Upper lobe of left lung (tissue), 6 donors: ENCODE measurements around the gene BRAF. TPM values are rescaled to one million over a fixed set of nuclear protein-coding genes. Genes with fewer than 3 reads are reported as not detected.

Experiments used
- ATAC-seq, 2 donors: fragments of 200-7000 bp; cut with Tn5 transposase; one replicate each; pipeline ENCODE4 v1.9.1; 2022; ENCODE audit warnings: mild to moderate bottlenecking in 2 of 2, moderate library complexity in 2 of 2; ENCODE audit not compliant: low FRiP score in 2 of 2
- DNase-seq, 2 donors: peaks; one replicate each; pipeline ENCODE4 v3.0.0-alpha.2; 2019 to 2020
- H3K27ac ChIP-seq, 4 donors: fragments of 200-600 bp; sonication (generic); one replicate each; pipeline ENCODE4 v1.5.1; 2016 to 2019
- H3K27me3 ChIP-seq, 4 donors: fragments of 200-600 bp; sonication (generic); one replicate each; pipeline ENCODE4 v1.5.1; 2017 to 2019
- H3K36me3 ChIP-seq, 4 donors: fragments of 200-600 bp; sonication (generic); one replicate each; pipeline ENCODE4 v1.5.1; 2016 to 2019
- H3K4me1 ChIP-seq, 4 donors: fragments of 200-600 bp; sonication (generic); one replicate each; pipeline ENCODE4 v1.5.1; 2018 to 2019
- H3K4me3 ChIP-seq, 4 donors: fragments of 200-600 bp; sonication (generic); one replicate each; pipeline ENCODE4 v1.5.1; 2017 to 2019; ENCODE audit warnings: mild to moderate bottlenecking in 2 of 4, moderate library complexity in 1 of 4
- H3K9me3 ChIP-seq, 4 donors: fragments of 200-600 bp; sonication (generic); one replicate each; pipeline ENCODE4 v1.5.1; 2018 to 2019
- EP300 ChIP-seq, 4 donors: sonication (generic); formaldehyde crosslinking; IDR thresholded peaks; one replicate each; pipeline ENCODE4 v1.5.1; 2017; ENCODE audit warnings: antibody characterized with exemption in 4 of 4, control low read depth in 2 of 4
- POLR2A ChIP-seq, 4 donors: fragments of 450-650 bp; IDR thresholded peaks; one replicate each; pipeline ENCODE4 v1.5.1; 2016 to 2017; ENCODE audit warnings: antibody characterized with exemption in 4 of 4, mild to moderate bottlenecking in 2 of 4
- POLR2AphosphoS5 ChIP-seq, 2 donors: sonication (generic); formaldehyde crosslinking; IDR thresholded peaks; one replicate each; pipeline ENCODE4 v1.5.1; 2017; ENCODE audit warnings: antibody characterized with exemption in 2 of 2
- WGBS, 2 donors: methylation state at CpG; one replicate each; pipeline ENCODE4 v1.1.5; 2017 to 2018; 5-methylcytosine and 5-hydroxymethylcytosine counted together
- total RNA-seq, 6 donors: library from RNA; depleted of rRNA in 4 of 6; stranded (reverse); fragments of >200 nt in 4 of 6; gene quantifications; one replicate each; pipeline versions ENCODE4 v1.1.0 to v1.2.1, GENCODE V29; 2016 to 2021
- TF ChIP-seq, protein P1 (sequence below), 6 experiments: fragments of 450-650 bp in 4 of 6; fragments of 200-600 bp in 2 of 6; sonication (generic) in 2 of 6; IDR thresholded peaks; one replicate each; pipeline ENCODE4 v1.5.1; 2016 to 2019; ENCODE audit warnings: antibody characterized with exemption in 6 of 6
- donor health status: DM: no; HTN: no; CAD: no; lungs with moderate emphysema.
- donor health status: DM: no; HTN: yes; CAD: no; lungs with severe emphysema.

BRAF gene
- total RNA-seq, 6 donors from 2014 or later: 31.1 to 106 (median 46.0) TPM

GRCh38 chr7:140738280-140738679 is 186.4 kb downstream of the BRAF start:
- H3K9me3 ChIP-seq: no peaks in the 10 kb centered on the region
- H3K4me3 ChIP-seq: no peak overlapping the region
- H3K36me3 ChIP-seq: peaks cover 7 to 49% (median 22%) of the 10 kb centered on the region in 4 donors
- TF ChIP-seq EP300 (IDR thresholded peaks at IDR 0.05) (no peak), POLR2AphosphoS5 (IDR thresholded peaks at IDR 0.05) (no peak), POLR2A (IDR thresholded peaks at IDR 0.05) (no peak)
- TF ChIP-seq, protein P1, sequence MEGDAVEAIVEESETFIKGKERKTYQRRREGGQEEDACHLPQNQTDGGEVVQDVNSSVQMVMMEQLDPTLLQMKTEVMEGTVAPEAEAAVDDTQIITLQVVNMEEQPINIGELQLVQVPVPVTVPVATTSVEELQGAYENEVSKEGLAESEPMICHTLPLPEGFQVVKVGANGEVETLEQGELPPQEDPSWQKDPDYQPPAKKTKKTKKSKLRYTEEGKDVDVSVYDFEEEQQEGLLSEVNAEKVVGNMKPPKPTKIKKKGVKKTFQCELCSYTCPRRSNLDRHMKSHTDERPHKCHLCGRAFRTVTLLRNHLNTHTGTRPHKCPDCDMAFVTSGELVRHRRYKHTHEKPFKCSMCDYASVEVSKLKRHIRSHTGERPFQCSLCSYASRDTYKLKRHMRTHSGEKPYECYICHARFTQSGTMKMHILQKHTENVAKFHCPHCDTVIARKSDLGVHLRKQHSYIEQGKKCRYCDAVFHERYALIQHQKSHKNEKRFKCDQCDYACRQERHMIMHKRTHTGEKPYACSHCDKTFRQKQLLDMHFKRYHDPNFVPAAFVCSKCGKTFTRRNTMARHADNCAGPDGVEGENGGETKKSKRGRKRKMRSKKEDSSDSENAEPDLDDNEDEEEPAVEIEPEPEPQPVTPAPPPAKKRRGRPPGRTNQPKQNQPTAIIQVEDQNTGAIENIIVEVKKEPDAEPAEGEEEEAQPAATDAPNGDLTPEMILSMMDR (IDR thresholded peaks at IDR 0.05): no peak
- ATAC-seq (no peak), DNase-seq (no peak)
- no peak overlapping the region for H3K27ac ChIP-seq
- H3K27me3 ChIP-seq: no peaks in the 10 kb centered on the region
- no peaks in the 10 kb centered on the region for H3K4me1 ChIP-seq

DNA sequence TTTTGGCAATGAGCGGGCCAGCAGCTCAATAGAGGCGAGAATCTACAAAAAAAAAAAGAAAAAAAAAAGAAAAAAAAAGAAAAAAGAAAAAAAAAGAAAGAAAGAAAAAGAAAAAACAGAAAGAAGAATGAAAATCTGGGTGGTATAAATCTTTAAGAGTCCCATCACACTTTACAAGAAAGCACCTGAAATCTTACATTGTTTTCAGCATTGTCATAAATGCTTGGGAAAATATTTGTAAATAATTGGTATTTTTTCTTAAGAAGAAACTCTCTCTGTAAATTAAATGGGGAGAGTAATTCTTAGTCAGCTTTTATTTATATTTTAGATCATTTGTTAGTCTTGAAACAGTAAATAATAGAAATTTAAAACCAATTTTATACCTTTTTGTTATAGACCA is 190.0 kb downstream of the BRAF start:
- no peak overlapping the region for H3K27ac ChIP-seq
- TF ChIP-seq POLR2A (IDR thresholded peaks at IDR 0.05) (no peak), EP300 (IDR thresholded peaks at IDR 0.05) (no peak)
- H3K4me3 ChIP-seq: no peak overlapping the region
- H3K36me3 ChIP-seq: peaks cover 7 to 47% (median 23%) of the 10 kb centered on the region in 4 donors
- no peaks in the 10 kb centered on the region for H3K9me3 ChIP-seq
- 100% methylated on average over 2 of the region's 2 CpGs for WGBS, 2 donors
- DNase-seq (no peak), ATAC-seq (no peak)
- H3K27me3 ChIP-seq: no peaks in the 10 kb centered on the region
- H3K4me1 ChIP-seq: no peaks in the 10 kb centered on the region

DNA sequence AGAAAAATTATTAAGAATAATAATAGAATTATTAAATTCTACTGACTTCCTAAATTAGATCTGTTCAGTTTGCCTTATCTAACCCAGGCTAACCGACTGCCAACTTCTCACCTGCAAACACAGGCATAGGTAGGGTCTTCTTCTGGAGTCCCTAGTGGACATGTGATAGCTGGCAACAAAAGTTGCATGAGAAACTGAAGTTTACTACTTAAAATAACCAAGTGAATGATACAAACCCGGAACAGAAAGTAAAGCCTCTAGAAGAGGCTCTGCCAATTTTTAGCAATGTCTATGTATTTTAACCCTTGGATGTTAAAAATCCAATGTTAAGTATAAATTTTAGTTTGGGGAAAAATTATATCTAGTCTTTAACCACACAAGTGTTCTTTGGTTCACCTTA is 190.6 kb downstream of the BRAF start:
- H3K36me3 ChIP-seq: peaks cover 6 to 46% (median 21%) of the 10 kb centered on the region in 4 donors

GRCh38 chr7:140732416-140732815 is 192.3 kb downstream of the BRAF start:
- Histone ChIP-seq H3K4me3 (no peak overlapping the region), H3K9me3 (no peaks in the 10 kb centered on the region), H3K36me3 (peaks cover 0 to 32% (median 10%) of the 10 kb centered on the region in 4 donors), H3K27me3 (no peaks in the 10 kb centered on the region), H3K27ac (no peak overlapping the region), H3K4me1 (no peaks in the 10 kb centered on the region)
- TF ChIP-seq EP300 (IDR thresholded peaks at IDR 0.05) (no peak), POLR2A (IDR thresholded peaks at IDR 0.05) (no peak), POLR2AphosphoS5 (IDR thresholded peaks at IDR 0.05) (no peak)
- TF ChIP-seq, protein P1 (IDR thresholded peaks at IDR 0.05): no peak
- no peak for DNase-seq
- no peak for ATAC-seq
- 84 to 95% methylated on average over 2 of the region's 2 CpGs for WGBS, 2 donors

More for the DNA sequence above, 190.6 kb downstream of the BRAF start:
- H3K4me1 ChIP-seq: no peaks in the 10 kb centered on the region
- ATAC-seq (no peak), DNase-seq (no peak)
- WGBS, 2 donors: 73 to 83% methylated on average over 2 of the region's 2 CpGs
- H3K9me3 ChIP-seq: no peaks in the 10 kb centered on the region
- no peaks in the 10 kb centered on the region for H3K27me3 ChIP-seq
- H3K27ac ChIP-seq: no peak overlapping the region
- TF ChIP-seq, protein P1 (IDR thresholded peaks at IDR 0.05): no peak
- TF ChIP-seq POLR2A (IDR thresholded peaks at IDR 0.05) (no peak), EP300 (IDR thresholded peaks at IDR 0.05) (no peak), POLR2AphosphoS5 (IDR thresholded peaks at IDR 0.05) (no peak)
- no peak overlapping the region for H3K4me3 ChIP-seq

DNA sequence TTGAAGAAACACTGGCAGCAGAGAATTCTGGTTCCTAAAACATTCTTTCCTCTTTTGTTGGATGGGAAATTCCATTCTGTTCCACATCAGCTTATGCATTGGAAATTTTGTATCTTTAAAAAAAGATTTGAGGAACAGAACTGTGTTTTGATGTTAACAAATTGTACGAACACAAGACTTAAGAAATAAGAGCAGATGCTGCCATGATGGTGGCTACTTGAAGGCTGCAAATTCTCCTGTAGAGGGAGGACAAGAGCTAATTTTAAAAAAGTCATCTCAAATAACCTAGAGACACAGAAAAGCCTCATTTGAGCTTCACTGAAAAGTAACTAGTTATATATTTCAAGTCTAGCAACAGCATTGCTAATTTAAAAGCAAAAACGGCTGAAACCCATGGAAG is 198.4 kb downstream of the BRAF start:
- WGBS, 2 donors: 75 to 79% methylated on average over 2 of the region's 2 CpGs
- Histone ChIP-seq H3K4me3 (no peak overlapping the region), H3K36me3 (peaks cover 0 to 22% (median 10%) of the 10 kb centered on the region in 4 donors), H3K4me1 (peaks cover 0 to 6% (median 0%) of the 10 kb centered on the region in 4 donors), H3K9me3 (no peaks in the 10 kb centered on the region), H3K27me3 (no peaks in the 10 kb centered on the region), H3K27ac (no peak overlapping the region)
- TF ChIP-seq POLR2AphosphoS5 (IDR thresholded peaks at IDR 0.05): no peak
- no peak for TF ChIP-seq POLR2A (IDR thresholded peaks at IDR 0.05)
- TF ChIP-seq, protein P1 (IDR thresholded peaks at IDR 0.05): no peak
- no peak for TF ChIP-seq EP300 (IDR thresholded peaks at IDR 0.05)
- ATAC-seq (no peak), DNase-seq (no peak)
